Endothelial cell of umbilical vein (primary cell): ENCODE measurements around the gene MYLK. TPM values are rescaled to one million over a fixed set of nuclear protein-coding genes. Genes with fewer than 3 reads are reported as not detected.

Experiments
- BruUV-seq: library from RNA; stranded (reverse); fragments of 400-500 nt; replicated peaks from 2 replicates; lab custom pipeline; 2021; lab: Mats Ljungman, UMichigan
- CTCF ChIA-PET: fragments of 300-600, 350-600 bp; sonication (Branson Sonifier 250); formaldehyde crosslinking; loops from one replicate; lab custom pipeline; 2021; ENCODE audit warnings: antibody characterized with exemption, inconsistent platforms; lab: Charles Lee
- POLR2A ChIA-PET: fragments of 300-600, 350-600 bp; sonication (Branson Sonifier 250); formaldehyde crosslinking; loops from one replicate; lab custom pipeline; 2021; ENCODE audit warnings: antibody characterized with exemption, inconsistent platforms; lab: Charles Lee
- DNase-seq: peaks from one replicate; pipeline ENCODE4 v3.0.0-alpha.2; 2011; ENCODE audit warnings: low read depth, low spot score
- FAIRE-seq: peaks from 2 replicates; lab custom pipeline; 2011; peaks lifted over from hg19 to GRCh38; lab: Jason Lieb, UNC
- H2AFZ ChIP-seq: 2 replicates; pipeline ENCODE4 v1.6.0; 2012; ENCODE audit warnings: low read depth, low read length, control low read depth, inconsistent platforms
- H3K27ac ChIP-seq: 2 replicates; pipeline ENCODE4 v1.5.1; 2011; ENCODE audit warnings: low read depth, mild to moderate bottlenecking, control low read depth, low read length, moderate library complexity; ENCODE audit not compliant: insufficient read depth
- H3K27me3 ChIP-seq, 2 experiments: 2 replicates each; pipeline versions ENCODE4 v1.6.0 to v1.6.1; 2011; ENCODE audit warnings: low read length in 2 of 2, mixed read lengths in 1 of 2; ENCODE audit not compliant: control insufficient read depth in 2 of 2, insufficient read depth in 2 of 2
- H3K36me3 ChIP-seq, 2 experiments: 2 replicates in 1 of 2; 3 replicates in 1 of 2; pipeline ENCODE4 v1.5.1; 2011; ENCODE audit warnings: low read length in 2 of 2, mild to moderate bottlenecking in 1 of 2, moderate library complexity in 1 of 2; ENCODE audit not compliant: control insufficient read depth in 2 of 2, insufficient read depth in 2 of 2; ENCODE audit errors: extremely low read depth in 1 of 2
- H3K4me1 ChIP-seq: 3 replicates; pipeline ENCODE4 v1.5.1; 2011; ENCODE audit warnings: mild to moderate bottlenecking, low read length; ENCODE audit not compliant: control insufficient read depth, insufficient read depth; ENCODE audit errors: extremely low read depth
- H3K4me2 ChIP-seq: 2 replicates; pipeline ENCODE4 v1.6.1; 2011; ENCODE audit warnings: low read length, control low read depth, mixed read lengths; ENCODE audit not compliant: insufficient read depth
- H3K4me3 ChIP-seq, 3 experiments: fragments of 200-600 bp in 1 of 3; sonication (generic), shearing (Covaris generic) in 1 of 3; replicated peaks in 1 of 3; 2 replicates each; pipeline ENCODE4 v1.5.1; 2011 to 2016; ENCODE audit warnings: control low read depth in 3 of 3, low read length in 3 of 3, mild to moderate bottlenecking in 2 of 3, inconsistent platforms in 1 of 3, low read depth in 1 of 3, moderate library complexity in 1 of 3; ENCODE audit not compliant: insufficient read depth in 1 of 3
- H3K79me2 ChIP-seq: 2 replicates; pipeline ENCODE4 v1.6.0; 2012; ENCODE audit warnings: low read length, inconsistent platforms; ENCODE audit not compliant: control insufficient read depth, insufficient read depth
- H3K9ac ChIP-seq: replicated peaks from 2 replicates; pipeline ENCODE3; 2011; ENCODE audit warnings: low read length, control low read depth; ENCODE audit not compliant: insufficient read depth; ENCODE audit errors: extremely low read depth
- H3K9me1 ChIP-seq: replicated peaks from 3 replicates; pipeline ENCODE4 v1.6.0; 2011; ENCODE audit warnings: mild to moderate bottlenecking, low read length; ENCODE audit not compliant: control insufficient read depth, insufficient read depth; ENCODE audit errors: extremely low read depth
- H3K9me3 ChIP-seq: replicated peaks from 2 replicates; pipeline ENCODE4 v1.5.1; 2012; ENCODE audit warnings: low read length, inconsistent platforms; ENCODE audit not compliant: control insufficient read depth, insufficient read depth
- H4K20me1 ChIP-seq: replicated peaks from 2 replicates; pipeline ENCODE3; 2011; ENCODE audit warnings: mild to moderate bottlenecking, low read length; ENCODE audit not compliant: control insufficient read depth, insufficient read depth; ENCODE audit errors: extremely low read depth
- CTCF ChIP-seq, 2 donors: IDR thresholded peaks; 1 replicate in 1 of 2; 2 replicates in 1 of 2; pipeline ENCODE4 v1.5.1; 2011; ENCODE audit warnings: low read length in 2 of 2, mild to moderate bottlenecking in 2 of 2, moderate library complexity in 2 of 2, control low read depth in 1 of 2, inconsistent platforms in 1 of 2, low read depth in 1 of 2; ENCODE audit not compliant: insufficient read depth in 1 of 2; ENCODE audit errors: extremely low read depth in 1 of 2
- EZH2 ChIP-seq: IDR thresholded peaks from 2 replicates; pipeline ENCODE4 v1.6.1; 2012; ENCODE audit warnings: borderline replicate concordance, low read depth, mild to moderate bottlenecking, moderate library complexity, low read length, inconsistent platforms; ENCODE audit not compliant: severe bottlenecking
- FOS ChIP-seq: IDR thresholded peaks from 2 replicates; pipeline ENCODE4 v1.6.1; 2011; ENCODE audit warnings: mild to moderate bottlenecking, low read length, moderate library complexity, borderline replicate concordance; ENCODE audit not compliant: insufficient read depth
- GATA2 ChIP-seq: IDR thresholded peaks from 2 replicates; pipeline ENCODE4 v1.7.0; 2011; ENCODE audit warnings: low read depth, mild to moderate bottlenecking, moderate library complexity, mixed read lengths, low read length; ENCODE audit not compliant: insufficient read length, insufficient read depth
- JUN ChIP-seq: IDR thresholded peaks from 2 replicates; pipeline ENCODE4 v1.6.1; 2011; ENCODE audit warnings: borderline replicate concordance, low read depth; ENCODE audit not compliant: insufficient read length, insufficient read depth
- MAX ChIP-seq: IDR thresholded peaks from 2 replicates; pipeline ENCODE4 v1.6.1; 2011; ENCODE audit not compliant: insufficient read depth, insufficient read length
- MYC ChIP-seq: IDR thresholded peaks from one replicate; pipeline ENCODE4 v1.6.1; 2011; ENCODE audit warnings: mild to moderate bottlenecking, low read depth, low read length
- POLR2A ChIP-seq: IDR thresholded peaks from 2 replicates; pipeline ENCODE4 v1.6.1; 2012; ENCODE audit warnings: low read depth, mild to moderate bottlenecking, control low read depth, low read length
- POLR2AphosphoS5 ChIP-seq: IDR thresholded peaks from 2 replicates; pipeline ENCODE4 v1.6.1; 2012; ENCODE audit warnings: low read depth, mild to moderate bottlenecking, control low read depth, low read length, moderate library complexity; ENCODE audit not compliant: insufficient read depth
- dilution Hi-C: fragments of 300-500 bp; cut with MboI; formaldehyde crosslinking; loops from one replicate; pipeline ENCODE4 v1.15.0; 2019; ENCODE audit warnings: low sequenced_read_pairs; ENCODE audit not compliant: extremely low pct_ligation_motif_present
- intact Hi-C: fragments of 100-400 bp; cut with micrococcal nuclease; formaldehyde crosslinking; loops from one replicate; pipeline ENCODE4 v1.10.0; 2022
- polyA plus RNA-seq, 4 experiments: library from polyadenylated mRNA; depleted of rRNA in 3 of 4; stranded (reverse) in 3 of 4; unstranded in 1 of 4; fragments of >200 nt; gene quantifications; 2 replicates each; pipeline versions ENCODE4 v1.2.1 to v1.2.3, GENCODE V29; 2011 to 2012; ENCODE audit warnings: missing spikeins in 1 of 4
- total RNA-seq: library from RNA; stranded (reverse); gene quantifications from 2 replicates; pipeline ENCODE4 v1.2.3, GENCODE V29; 2021

Gene MYLK
- total and polyA plus RNA-seq, 2 donors (not counting 3 experiments of a cell fraction or from before 2014, with no cell fraction given) = 10.0 to 22.2 TPM

GRCh38 chr3:123813876-123814275 lies 70.3 kb downstream of the MYLK start:
- peaks cover 21% of the 10 kb centered on the region for H3K4me1 ChIP-seq
- H3K9me3 ChIP-seq = no peaks in the 10 kb centered on the region
- H3K27ac ChIP-seq = no peak overlapping the region
- H3K36me3 ChIP-seq = no peaks in the 10 kb centered on the region
- TF ChIP-seq MAX (no peak), JUN (no peak), POLR2A (no peak), EZH2 (no peak), FOS (no peak), CTCF (IDR thresholded peaks at IDR 0.05; ENCODE audit: extremely low read depth in 1 of 2, insufficient read depth in 1 of 2, low read depth in 1 of 2, low read length in 2 of 2) (no peak), POLR2AphosphoS5 (no peak), GATA2 (no peak), MYC (no peak)
- ChIA-PET POLR2A (no interaction called here), CTCF (no interaction called here)
- FAIRE-seq (peak; percentile 72), DNase-seq (peak; percentile 16)
- no peaks in the 10 kb centered on the region for H3K79me2 ChIP-seq
- intact Hi-C loops (no loop called here), dilution Hi-C loops (no loop called here)
- H4K20me1 ChIP-seq = no peaks in the 10 kb centered on the region
- no peak overlapping the region for H3K9ac ChIP-seq
- no peak overlapping the region for H3K4me2 ChIP-seq
- BruUV-seq = no TSS peak
- H3K4me3 ChIP-seq = no peak overlapping the region
- no peak overlapping the region for H2AFZ ChIP-seq
- H3K27me3 ChIP-seq = no peaks in the 10 kb centered on the region
- no peaks in the 10 kb centered on the region for H3K9me1 ChIP-seq
